Endodermal cell (in vitro differentiated cells): ENCODE measurements around the gene GDPD2. TPM values are rescaled to one million over a fixed set of nuclear protein-coding genes. Genes with fewer than 3 reads are reported as not detected.

Source experiments
- DNase-seq: peaks from one replicate; pipeline ENCODE4 v3.0.0-alpha.2; 2017
- H3K27ac ChIP-seq: 2 replicates; pipeline ENCODE4 v1.5.1; 2013; ENCODE audit warnings: mild to moderate bottlenecking, low read depth, low read length, moderate library complexity
- H3K27me3 ChIP-seq: 2 replicates; pipeline ENCODE4 v1.6.1; 2013; ENCODE audit warnings: mild to moderate bottlenecking, low read length, moderate library complexity; ENCODE audit not compliant: insufficient read depth, control insufficient read depth, poor library complexity, severe bottlenecking
- H3K36me3 ChIP-seq: 2 replicates; pipeline ENCODE4 v1.7.0; 2013; ENCODE audit warnings: mild to moderate bottlenecking, low read length, moderate library complexity; ENCODE audit not compliant: control insufficient read depth, insufficient read depth
- H3K4me1 ChIP-seq: one replicate; pipeline ENCODE4 v1.7.0; 2013; ENCODE audit warnings: low read length; ENCODE audit not compliant: control insufficient read depth, insufficient read depth
- H3K4me3 ChIP-seq: 2 replicates; pipeline ENCODE4 v1.5.1; 2013; ENCODE audit warnings: mild to moderate bottlenecking, low read length, moderate library complexity
- H3K9ac ChIP-seq: 2 replicates; pipeline ENCODE4 v1.6.1; 2013; ENCODE audit warnings: mild to moderate bottlenecking, low read length, moderate library complexity; ENCODE audit not compliant: poor library complexity, severe bottlenecking; ENCODE audit errors: extremely low read depth
- H3K9me3 ChIP-seq: 2 replicates; pipeline ENCODE4 v1.6.1; 2013; ENCODE audit warnings: mild to moderate bottlenecking, low read length, moderate library complexity; ENCODE audit not compliant: control insufficient read depth
- H3K27ac Mint-ChIP-seq: 2 replicates; pipeline ENCODE4 v1.8.0; 2020; ENCODE audit warnings: mixed read lengths
- H3K27me3 Mint-ChIP-seq: 2 replicates; pipeline ENCODE4 v1.8.0; 2021; ENCODE audit warnings: mild to moderate bottlenecking, mixed read lengths; ENCODE audit not compliant: insufficient read depth
- H3K36me3 Mint-ChIP-seq: 2 replicates; pipeline ENCODE4 v1.8.0; 2020; ENCODE audit warnings: low read depth, mixed read lengths
- H3K4me1 Mint-ChIP-seq: 2 replicates; pipeline ENCODE4 v1.8.0; 2020; ENCODE audit warnings: mixed read lengths
- H3K4me3 Mint-ChIP-seq: 2 replicates; pipeline ENCODE4 v1.8.0; 2020; ENCODE audit warnings: mild to moderate bottlenecking, moderate library complexity, mixed read lengths
- H3K9me3 Mint-ChIP-seq: 2 replicates; pipeline ENCODE4 v1.8.0; 2020; ENCODE audit warnings: mild to moderate bottlenecking, mixed read lengths
- CTCF ChIP-seq: fragments of 200-600 bp; sonication (generic); conservative IDR thresholded peaks from 2 replicates; pipeline ENCODE4 v1.5.0; 2021; ENCODE audit warnings: antibody characterized with exemption, mild to moderate bottlenecking
- WGBS, 2 experiments: methylation state at CpG; one replicate each; pipeline versions ENCODE4 v1.1.5 to v1.1.7; 2013; ENCODE audit warnings: missing lambda C conversion rate in 2 of 2, mixed read lengths in 1 of 2; ENCODE audit not compliant: insufficient coverage in 1 of 2, insufficient read length in 1 of 2; 5-methylcytosine and 5-hydroxymethylcytosine counted together
- total RNA-seq, 2 donors: library from RNA; stranded (reverse); fragmentation: NEBNext Ultra II Directional in 1 of 2; extraction: Animal tissue kit (Norgen Biotek cat#: 25700) in 1 of 2; gene quantifications; 2 replicates in 1 of 2; 3 replicates in 1 of 2; pipeline ENCODE4 v1.2.1, GENCODE V29; 2021

The GDPD2 gene
- total RNA-seq, 2 donors from 2014 or later: 0.55 to 1.5 TPM

GRCh38 chrX:70442224-70442623 lies 19.1 kb downstream of the GDPD2 start:
- no peak for TF ChIP-seq CTCF
- Histone ChIP-seq H3K36me3 (no peaks in the 10 kb centered on the region), H3K9me3 (no peaks in the 10 kb centered on the region), H3K4me3 (no peak overlapping the region), H3K9ac (no peak overlapping the region), H3K4me1 (no peaks in the 10 kb centered on the region), H3K27me3 (peaks cover 41% of the 10 kb centered on the region), H3K27ac (no peak overlapping the region)
- peaks cover 63% of the 10 kb centered on the region for H3K9me3 Mint-ChIP-seq
- peaks cover 2% of the 10 kb centered on the region for H3K36me3 Mint-ChIP-seq
- WGBS, 2 experiments: 80% methylated on average over 5 of the region's 6 CpGs; no CpG with 5 or more reads in 1 of the 2 experiments
- H3K4me3 Mint-ChIP-seq: no peak overlapping the region
- no peak for DNase-seq
- no peak overlapping the region for H3K27ac Mint-ChIP-seq
- peaks cover 63% of the 10 kb centered on the region for H3K27me3 Mint-ChIP-seq
- no peaks in the 10 kb centered on the region for H3K4me1 Mint-ChIP-seq

- Mint-ChIP-seq H3K9me3 (peaks cover 48% of the 10 kb centered on the region), H3K36me3 (peaks cover 2% of the 10 kb centered on the region), H3K4me1 (no peaks in the 10 kb centered on the region), H3K27me3 (peaks cover 58% of the 10 kb centered on the region), H3K27ac (no peak within 1 kb of the TSS), H3K4me3 (no peak within 1 kb of the TSS)
- DNase-seq: peak; percentile 86
- TF ChIP-seq CTCF: no peak
- Histone ChIP-seq H3K4me1 (no peaks in the 10 kb centered on the region), H3K9ac (no peak within 1 kb of the TSS), H3K27ac (no peak within 1 kb of the TSS), H3K27me3 (peaks cover 41% of the 10 kb centered on the region), H3K36me3 (no peaks in the 10 kb centered on the region), H3K9me3 (no peaks in the 10 kb centered on the region), H3K4me3 (no peak within 1 kb of the TSS)
- WGBS, 2 experiments: 8 to 100% methylated on average over 1 to 21 of the region's 21 CpGs
Observed at GRCh38 chrX:70444326-70444945, 21.3 kb downstream of the GDPD2 start, which contains the start of gene DLG3. DLG3 (plus strand) TSS chrX:70444835; CDS start chrX:70445202, 367 bp downstream.

- DNase-seq: no peak
- TF ChIP-seq CTCF: no peak
- Mint-ChIP-seq H3K27ac (no peak overlapping the region), H3K27me3 (peaks cover 55% of the 10 kb centered on the region), H3K4me3 (no peak overlapping the region), H3K36me3 (peaks cover 2% of the 10 kb centered on the region), H3K4me1 (no peaks in the 10 kb centered on the region), H3K9me3 (peaks cover 45% of the 10 kb centered on the region)
- 27 to 30% methylated on average over 3 to 45 of the region's 61 CpGs for WGBS, 2 experiments
- H3K9me3 ChIP-seq: no peaks in the 10 kb centered on the region
- no peaks in the 10 kb centered on the region for H3K4me1 ChIP-seq
- H3K9ac ChIP-seq: no peak overlapping the region
- no peak overlapping the region for H3K27ac ChIP-seq
- no peak overlapping the region for H3K4me3 ChIP-seq
- peaks cover 41% of the 10 kb centered on the region for H3K27me3 ChIP-seq
- no peaks in the 10 kb centered on the region for H3K36me3 ChIP-seq
Observed at GRCh38 chrX:70444946-70445656, 22.0 kb downstream of the GDPD2 start.
